ENCODE measurements around the gene PYGM. TPM values are rescaled to one million over a fixed set of nuclear protein-coding genes. Genes with fewer than 3 reads are reported as not detected.

The PYGM gene
- total and polyA plus RNA-seq, 2 of the 13 experiments (the other 11 are each of a cell fraction or from before 2014, with no cell fraction given) = 0.11 to 0.12 TPM

DNA sequence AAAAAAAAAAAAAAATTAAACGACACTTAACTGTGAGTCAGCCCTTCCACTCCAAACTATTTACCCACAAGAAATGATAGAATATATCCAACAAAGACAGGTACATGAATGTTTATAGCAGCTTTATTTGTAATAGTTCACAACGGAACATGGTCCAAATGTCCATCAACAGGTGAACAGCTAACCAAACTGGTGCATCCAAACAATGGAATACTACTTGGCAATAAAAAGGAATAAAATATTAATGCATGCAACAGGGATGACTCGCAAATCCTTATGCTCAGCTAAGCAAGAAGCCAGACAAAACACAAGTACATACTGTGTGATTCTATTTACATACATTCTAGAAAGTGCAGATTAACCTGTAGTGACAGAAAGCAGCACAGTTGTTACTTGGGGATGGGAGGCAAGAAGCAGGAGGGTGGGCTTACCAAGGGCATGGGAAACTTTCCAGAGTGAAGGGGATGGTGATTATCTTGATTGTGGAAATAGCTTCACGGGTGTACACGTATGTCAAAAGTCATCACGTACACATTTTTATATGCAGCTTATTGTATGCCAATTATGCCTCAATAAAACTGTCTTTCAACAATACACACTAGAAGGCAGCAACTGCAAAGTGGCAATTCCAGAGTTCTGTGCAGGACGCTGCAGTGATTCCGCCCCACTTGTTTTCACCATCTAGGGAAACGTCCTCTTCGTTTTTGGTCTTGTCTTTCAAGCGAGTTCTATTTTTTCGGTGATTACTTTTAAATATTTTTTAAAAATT is 25.2 kb upstream of the PYGM start:
- no peak overlapping the region for H3K27ac ChIP-seq (ENCODE audit: extremely low read length, insufficient read depth, low read length)
- H3K9ac ChIP-seq (ENCODE audit: insufficient read depth, low read depth, low read length) = no peak overlapping the region
- H3K27me3 ChIP-seq (ENCODE audit: control insufficient read depth in 1 of 2, insufficient read depth in 2 of 2, low read length in 2 of 2) = no peaks in the 10 kb centered on the region
- ChIA-PET CTCF (ENCODE audit: low intra/inter-chr PET ratio, low total read pairs) (no interaction called here), POLR2A (no interaction called here)
- no peaks in the 10 kb centered on the region for H3K4me1 ChIP-seq (ENCODE audit: insufficient read depth, low read length)
- H3K36me3 ChIP-seq (replicated peaks in 1 of 2; ENCODE audit: control insufficient read depth in 1 of 2, insufficient read depth in 2 of 2, low read length in 2 of 2) = no peaks in the 10 kb centered on the region
- 95% methylated on average over 12 of the region's 12 CpGs for WGBS (ENCODE audit: low lambda C conversion rate)
- H3K4me3 ChIP-seq (replicated peaks in 1 of 3; ENCODE audit: insufficient read depth in 1 of 3, low read depth in 2 of 3, low read length in 3 of 3) = no peak overlapping the region
- intact Hi-C loops (cut with micrococcal nuclease; ENCODE audit: unreplicated experiment) (loop anchor here (10.0 kb wide), 1 partner anchor 60 kb away; the partner anchor contains the start of gene CDC42BPG), in situ Hi-C loops (cut with HindIII; ENCODE audit: extremely low pct_ligation_motif_present, low pct_unique_long_range_greater_than_20kb) (loop anchor here (5.0 kb wide), 1 partner anchor 107 kb away; no protein-coding TSS in a partner anchor)
- BruUV-seq (replicated peaks) = no TSS peak
- H3K79me2 ChIP-seq (ENCODE audit: insufficient read depth, low read length) = no peaks in the 10 kb centered on the region
- no peak overlapping the region for H2AFZ ChIP-seq (ENCODE audit: low read length)
- no peak for FAIRE-seq
- H3K9me3 ChIP-seq (ENCODE audit: low read length) = no peaks in the 10 kb centered on the region
- H3K4me2 ChIP-seq (ENCODE audit: low read depth, low read length) = no peak overlapping the region
- no peaks in the 10 kb centered on the region for H4K20me1 ChIP-seq (ENCODE audit: insufficient read depth, low read length)
- DNase-seq (ENCODE audit: low spot score) = no peak
- no peak for ATAC-seq
- TF ChIP-seq, protein P1, sequence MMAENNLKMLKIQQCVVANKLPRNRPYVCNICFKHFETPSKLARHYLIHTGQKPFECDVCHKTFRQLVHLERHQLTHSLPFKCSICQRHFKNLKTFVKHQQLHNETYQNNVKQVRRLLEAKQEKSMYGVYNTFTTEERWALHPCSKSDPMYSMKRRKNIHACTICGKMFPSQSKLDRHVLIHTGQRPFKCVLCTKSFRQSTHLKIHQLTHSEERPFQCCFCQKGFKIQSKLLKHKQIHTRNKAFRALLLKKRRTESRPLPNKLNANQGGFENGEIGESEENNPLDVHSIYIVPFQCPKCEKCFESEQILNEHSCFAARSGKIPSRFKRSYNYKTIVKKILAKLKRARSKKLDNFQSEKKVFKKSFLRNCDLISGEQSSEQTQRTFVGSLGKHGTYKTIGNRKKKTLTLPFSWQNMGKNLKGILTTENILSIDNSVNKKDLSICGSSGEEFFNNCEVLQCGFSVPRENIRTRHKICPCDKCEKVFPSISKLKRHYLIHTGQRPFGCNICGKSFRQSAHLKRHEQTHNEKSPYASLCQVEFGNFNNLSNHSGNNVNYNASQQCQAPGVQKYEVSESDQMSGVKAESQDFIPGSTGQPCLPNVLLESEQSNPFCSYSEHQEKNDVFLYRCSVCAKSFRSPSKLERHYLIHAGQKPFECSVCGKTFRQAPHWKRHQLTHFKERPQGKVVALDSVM (CRISPR knock-in tag; IDR thresholded peaks at IDR 0.05) = no peak
- TF ChIP-seq, protein P2, sequence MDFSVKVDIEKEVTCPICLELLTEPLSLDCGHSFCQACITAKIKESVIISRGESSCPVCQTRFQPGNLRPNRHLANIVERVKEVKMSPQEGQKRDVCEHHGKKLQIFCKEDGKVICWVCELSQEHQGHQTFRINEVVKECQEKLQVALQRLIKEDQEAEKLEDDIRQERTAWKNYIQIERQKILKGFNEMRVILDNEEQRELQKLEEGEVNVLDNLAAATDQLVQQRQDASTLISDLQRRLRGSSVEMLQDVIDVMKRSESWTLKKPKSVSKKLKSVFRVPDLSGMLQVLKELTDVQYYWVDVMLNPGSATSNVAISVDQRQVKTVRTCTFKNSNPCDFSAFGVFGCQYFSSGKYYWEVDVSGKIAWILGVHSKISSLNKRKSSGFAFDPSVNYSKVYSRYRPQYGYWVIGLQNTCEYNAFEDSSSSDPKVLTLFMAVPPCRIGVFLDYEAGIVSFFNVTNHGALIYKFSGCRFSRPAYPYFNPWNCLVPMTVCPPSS (IDR thresholded peaks at IDR 0.05) = no peak
- TF ChIP-seq ZNF296 (CRISPR knock-in tag; conservative IDR thresholded peaks at IDR 0.05) (no peak), SALL1 (CRISPR knock-in tag; IDR thresholded peaks at IDR 0.05) (no peak), ZNF557 (CRISPR knock-in tag; IDR thresholded peaks at IDR 0.05) (no peak), ZNF570 (CRISPR knock-in tag; IDR thresholded peaks at IDR 0.05; ENCODE audit: borderline replicate concordance) (no peak), SRSF1 (optimal IDR thresholded peaks at IDR 0.05; ENCODE audit: low read depth, low read length) (no peak)
- TF ChIP-seq, protein P3, sequence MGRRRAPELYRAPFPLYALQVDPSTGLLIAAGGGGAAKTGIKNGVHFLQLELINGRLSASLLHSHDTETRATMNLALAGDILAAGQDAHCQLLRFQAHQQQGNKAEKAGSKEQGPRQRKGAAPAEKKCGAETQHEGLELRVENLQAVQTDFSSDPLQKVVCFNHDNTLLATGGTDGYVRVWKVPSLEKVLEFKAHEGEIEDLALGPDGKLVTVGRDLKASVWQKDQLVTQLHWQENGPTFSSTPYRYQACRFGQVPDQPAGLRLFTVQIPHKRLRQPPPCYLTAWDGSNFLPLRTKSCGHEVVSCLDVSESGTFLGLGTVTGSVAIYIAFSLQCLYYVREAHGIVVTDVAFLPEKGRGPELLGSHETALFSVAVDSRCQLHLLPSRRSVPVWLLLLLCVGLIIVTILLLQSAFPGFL (CRISPR knock-in tag; IDR thresholded peaks at IDR 0.05) = no peak
- TF ChIP-seq, protein P4, sequence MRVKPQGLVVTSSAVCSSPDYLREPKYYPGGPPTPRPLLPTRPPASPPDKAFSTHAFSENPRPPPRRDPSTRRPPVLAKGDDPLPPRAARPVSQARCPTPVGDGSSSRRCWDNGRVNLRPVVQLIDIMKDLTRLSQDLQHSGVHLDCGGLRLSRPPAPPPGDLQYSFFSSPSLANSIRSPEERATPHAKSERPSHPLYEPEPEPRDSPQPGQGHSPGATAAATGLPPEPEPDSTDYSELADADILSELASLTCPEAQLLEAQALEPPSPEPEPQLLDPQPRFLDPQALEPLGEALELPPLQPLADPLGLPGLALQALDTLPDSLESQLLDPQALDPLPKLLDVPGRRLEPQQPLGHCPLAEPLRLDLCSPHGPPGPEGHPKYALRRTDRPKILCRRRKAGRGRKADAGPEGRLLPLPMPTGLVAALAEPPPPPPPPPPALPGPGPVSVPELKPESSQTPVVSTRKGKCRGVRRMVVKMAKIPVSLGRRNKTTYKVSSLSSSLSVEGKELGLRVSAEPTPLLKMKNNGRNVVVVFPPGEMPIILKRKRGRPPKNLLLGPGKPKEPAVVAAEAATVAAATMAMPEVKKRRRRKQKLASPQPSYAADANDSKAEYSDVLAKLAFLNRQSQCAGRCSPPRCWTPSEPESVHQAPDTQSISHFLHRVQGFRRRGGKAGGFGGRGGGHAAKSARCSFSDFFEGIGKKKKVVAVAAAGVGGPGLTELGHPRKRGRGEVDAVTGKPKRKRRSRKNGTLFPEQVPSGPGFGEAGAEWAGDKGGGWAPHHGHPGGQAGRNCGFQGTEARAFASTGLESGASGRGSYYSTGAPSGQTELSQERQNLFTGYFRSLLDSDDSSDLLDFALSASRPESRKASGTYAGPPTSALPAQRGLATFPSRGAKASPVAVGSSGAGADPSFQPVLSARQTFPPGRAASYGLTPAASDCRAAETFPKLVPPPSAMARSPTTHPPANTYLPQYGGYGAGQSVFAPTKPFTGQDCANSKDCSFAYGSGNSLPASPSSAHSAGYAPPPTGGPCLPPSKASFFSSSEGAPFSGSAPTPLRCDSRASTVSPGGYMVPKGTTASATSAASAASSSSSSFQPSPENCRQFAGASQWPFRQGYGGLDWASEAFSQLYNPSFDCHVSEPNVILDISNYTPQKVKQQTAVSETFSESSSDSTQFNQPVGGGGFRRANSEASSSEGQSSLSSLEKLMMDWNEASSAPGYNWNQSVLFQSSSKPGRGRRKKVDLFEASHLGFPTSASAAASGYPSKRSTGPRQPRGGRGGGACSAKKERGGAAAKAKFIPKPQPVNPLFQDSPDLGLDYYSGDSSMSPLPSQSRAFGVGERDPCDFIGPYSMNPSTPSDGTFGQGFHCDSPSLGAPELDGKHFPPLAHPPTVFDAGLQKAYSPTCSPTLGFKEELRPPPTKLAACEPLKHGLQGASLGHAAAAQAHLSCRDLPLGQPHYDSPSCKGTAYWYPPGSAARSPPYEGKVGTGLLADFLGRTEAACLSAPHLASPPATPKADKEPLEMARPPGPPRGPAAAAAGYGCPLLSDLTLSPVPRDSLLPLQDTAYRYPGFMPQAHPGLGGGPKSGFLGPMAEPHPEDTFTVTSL (CRISPR knock-in tag; IDR thresholded peaks at IDR 0.05; ENCODE audit: borderline replicate concordance) = no peak
- TF ChIP-seq, protein P5, sequence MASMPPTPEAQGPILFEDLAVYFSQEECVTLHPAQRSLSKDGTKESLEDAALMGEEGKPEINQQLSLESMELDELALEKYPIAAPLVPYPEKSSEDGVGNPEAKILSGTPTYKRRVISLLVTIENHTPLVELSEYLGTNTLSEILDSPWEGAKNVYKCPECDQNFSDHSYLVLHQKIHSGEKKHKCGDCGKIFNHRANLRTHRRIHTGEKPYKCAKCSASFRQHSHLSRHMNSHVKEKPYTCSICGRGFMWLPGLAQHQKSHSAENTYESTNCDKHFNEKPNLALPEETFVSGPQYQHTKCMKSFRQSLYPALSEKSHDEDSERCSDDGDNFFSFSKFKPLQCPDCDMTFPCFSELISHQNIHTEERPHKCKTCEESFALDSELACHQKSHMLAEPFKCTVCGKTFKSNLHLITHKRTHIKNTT (CRISPR knock-in tag; IDR thresholded peaks at IDR 0.05) = no peak

Measured in HepG2 (cell line).